ENCODE results near the gene DNAJC10.

DNAJC10 gene

GRCh38 chr2:182784777-182785176 is 68.7 kb downstream of the DNAJC10 start:
- no peak for DNase-seq (ENCODE audit: low spot score)

GRCh38 chr2:182792441-182792840 is 76.4 kb downstream of the DNAJC10 start:
- no peak for DNase-seq (ENCODE audit: low spot score)

GRCh38 chr2:182798736-182799135 is 82.7 kb downstream of the DNAJC10 start:
- no peak for DNase-seq (ENCODE audit: low spot score)

GRCh38 chr2:182804128-182804527 is 88.1 kb downstream of the DNAJC10 start:
- DNase-seq (ENCODE audit: low spot score), result no peak

GRCh38 chr2:182807319-182807718 is 91.3 kb downstream of the DNAJC10 start:
- no peak for DNase-seq (ENCODE audit: low spot score)

- no peak for DNase-seq (ENCODE audit: low spot score)
Measured at GRCh38 chr2:182810087-182810486, 94.0 kb downstream of the DNAJC10 start.

- DNase-seq (ENCODE audit: low spot score), result no peak
Measured at GRCh38 chr2:182814380-182814779, 98.3 kb downstream of the DNAJC10 start.

- no peak for DNase-seq (ENCODE audit: low spot score)
Measured at GRCh38 chr2:182814804-182815203, 98.7 kb downstream of the DNAJC10 start.

GRCh38 chr2:182816866-182817265 is 100.8 kb downstream of the DNAJC10 start:
- no peak for DNase-seq (ENCODE audit: low spot score)

- DNase-seq (ENCODE audit: low spot score), result no peak
Measured at GRCh38 chr2:182817558-182817957, 101.5 kb downstream of the DNAJC10 start.

GRCh38 chr2:182818501-182818900 is 102.4 kb downstream of the DNAJC10 start:
- DNase-seq (ENCODE audit: low spot score), result no peak

GRCh38 chr2:182818925-182819324 is 102.9 kb downstream of the DNAJC10 start:
- no peak for DNase-seq (ENCODE audit: low spot score)

GRCh38 chr2:182819412-182819811 is 103.4 kb downstream of the DNAJC10 start:
- no peak for DNase-seq (ENCODE audit: low spot score)

GRCh38 chr2:182821182-182821581 is 105.1 kb downstream of the DNAJC10 start:
- no peak for DNase-seq (ENCODE audit: low spot score)

- no peak for DNase-seq (ENCODE audit: low spot score)
Measured at GRCh38 chr2:182822733-182823132, 106.7 kb downstream of the DNAJC10 start.

- DNase-seq (ENCODE audit: low spot score), result no peak
Measured at GRCh38 chr2:182824056-182824766, 108.2 kb downstream of the DNAJC10 start.

GRCh38 chr2:182824767-182825158 is 108.7 kb downstream of the DNAJC10 start:
- DNase-seq (ENCODE audit: low spot score), result no peak

GRCh38 chr2:182826064-182826463 is 110.0 kb downstream of the DNAJC10 start:
- DNase-seq (ENCODE audit: low spot score), result no peak

GRCh38 chr2:182826496-182826895 is 110.4 kb downstream of the DNAJC10 start:
- no peak for DNase-seq (ENCODE audit: low spot score)

GRCh38 chr2:182827182-182827879 is 111.3 kb downstream of the DNAJC10 start:
- no peak for DNase-seq (ENCODE audit: low spot score)

- DNase-seq (ENCODE audit: low spot score), result no peak
Measured at GRCh38 chr2:182831101-182831500, 115.0 kb downstream of the DNAJC10 start.

GRCh38 chr2:182831921-182832320 is 115.9 kb downstream of the DNAJC10 start:
- no peak for DNase-seq (ENCODE audit: low spot score)

GRCh38 chr2:182833084-182833854 is 117.2 kb downstream of the DNAJC10 start:
- no peak for DNase-seq (ENCODE audit: low spot score)
